DMS53 (cell line): ENCODE measurements around the gene CALHM2.

ENCODE experiments used
- DNase-seq: peaks from one replicate; lab custom pipeline; 2025; lab: John Stamatoyannopoulos, UW

CALHM2 gene

DNA sequence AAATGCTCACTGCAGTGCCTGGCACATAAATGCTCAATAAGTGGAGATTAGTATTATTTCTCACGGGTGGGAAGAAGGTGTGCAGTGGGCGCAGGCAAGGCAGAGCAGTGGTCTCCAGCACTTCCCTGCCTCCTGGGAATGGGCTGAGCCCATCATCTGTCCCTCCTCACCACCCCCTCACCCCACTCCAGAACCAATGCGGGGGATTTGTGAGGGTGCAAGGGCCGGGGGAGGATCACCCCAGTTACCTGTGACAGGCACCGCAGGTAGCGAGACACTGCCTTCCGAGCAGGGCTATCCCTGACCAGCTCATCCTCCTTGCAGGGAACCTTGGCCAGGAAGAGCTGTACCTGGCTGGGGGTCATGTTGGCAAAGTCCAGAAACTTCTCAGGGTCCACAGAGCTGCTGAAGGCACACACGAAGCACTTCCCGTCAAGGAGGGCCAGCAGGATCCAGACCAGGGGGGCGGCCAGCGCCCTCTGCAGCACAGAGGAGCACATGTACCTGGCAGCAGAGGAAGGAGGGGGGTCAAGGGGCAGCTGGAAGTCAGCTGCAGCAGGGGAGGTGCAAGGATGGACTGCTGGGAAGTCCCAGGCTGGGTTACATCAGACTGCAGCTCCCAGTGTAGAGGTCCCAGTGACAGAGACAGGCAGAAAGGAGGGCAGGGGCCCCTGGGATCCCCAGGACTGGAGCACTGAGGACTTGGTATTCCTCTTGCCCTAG is 24.0 kb upstream of the CALHM2 start:
- DNase-seq = peak; percentile 59

DNA sequence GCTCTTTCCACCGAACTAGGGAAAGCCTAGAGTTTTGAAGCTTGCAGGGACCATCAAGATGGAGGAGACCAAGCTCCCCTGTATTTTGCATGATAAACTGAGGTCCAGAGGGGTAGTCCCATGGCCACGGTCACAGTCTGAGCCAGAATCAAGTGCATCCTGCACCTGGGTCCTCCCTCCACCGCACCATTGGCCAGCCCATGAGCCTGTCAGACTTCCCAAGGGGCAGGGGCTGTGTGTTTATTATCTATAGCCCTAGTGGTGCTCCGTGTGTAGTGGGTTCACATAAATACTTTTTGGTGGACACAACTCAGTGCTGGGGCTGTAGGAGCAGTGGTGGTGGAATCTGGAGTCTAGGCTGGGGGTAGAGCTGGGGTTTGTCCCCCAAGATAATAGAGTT is 23.3 kb upstream of the CALHM2 start:
- no peak for DNase-seq

DNA sequence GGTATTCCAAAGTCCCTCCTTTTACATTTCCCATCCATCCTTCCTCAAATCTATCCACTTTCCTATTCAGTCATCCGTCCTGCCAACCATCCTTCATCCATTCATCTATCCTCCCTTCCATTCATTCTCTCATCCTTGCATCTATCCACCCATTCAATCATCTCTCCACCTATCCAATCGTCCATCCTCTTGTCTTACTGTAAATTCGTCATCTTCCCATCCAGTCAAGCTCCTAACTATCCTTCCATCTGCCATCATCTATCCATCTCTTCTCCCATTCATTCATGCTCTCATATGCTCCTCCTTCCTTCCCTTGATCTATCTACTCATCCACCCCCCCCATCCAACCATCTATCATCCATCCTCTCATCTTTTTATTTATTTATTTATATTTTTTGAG is 21.9 kb upstream of the CALHM2 start:
- DNase-seq = no peak

DNA sequence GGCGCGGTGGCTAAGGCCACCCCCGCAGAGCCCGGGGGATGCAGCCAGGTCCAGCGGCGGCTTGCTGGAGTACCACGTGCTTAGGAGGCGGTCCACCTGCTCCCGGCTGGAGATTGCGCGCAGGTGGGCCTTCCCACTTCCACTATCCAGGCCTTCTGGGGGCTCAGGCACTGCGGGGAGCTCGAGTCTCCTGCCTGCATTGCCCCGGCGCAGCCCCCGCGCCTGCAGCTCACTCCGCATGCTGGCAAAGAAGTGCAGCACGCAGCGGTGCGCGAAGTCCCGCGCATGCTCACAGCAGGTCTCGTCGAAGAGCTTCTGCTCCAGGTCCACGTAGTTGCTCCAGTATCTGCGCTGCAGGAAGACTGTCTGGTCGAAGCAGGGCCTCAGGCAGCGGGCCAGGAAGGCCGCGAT is 21.1 kb upstream of the CALHM2 start:
- DNase-seq = peak; percentile 92

DNA sequence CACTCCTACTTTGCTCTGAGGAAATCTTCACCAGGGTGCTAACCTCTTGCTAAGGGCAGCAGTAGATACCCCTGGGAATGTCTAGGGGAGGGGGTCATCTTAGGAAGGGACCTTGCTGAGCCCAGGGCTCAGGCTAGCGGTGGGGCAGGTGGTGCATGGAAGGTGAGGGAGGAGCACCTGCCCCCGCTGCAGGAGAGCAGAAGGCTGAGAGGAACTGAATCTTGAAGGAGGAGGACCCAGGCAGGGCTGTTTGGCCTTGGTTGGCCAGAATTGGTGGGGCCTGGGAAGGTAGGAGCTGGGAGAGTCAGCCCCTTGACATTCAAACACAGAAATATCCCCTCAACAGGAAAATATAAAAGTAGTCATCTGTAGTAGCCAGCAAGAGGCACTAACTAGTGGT is 19.8 kb upstream of the CALHM2 start:
- no peak for DNase-seq

DNA sequence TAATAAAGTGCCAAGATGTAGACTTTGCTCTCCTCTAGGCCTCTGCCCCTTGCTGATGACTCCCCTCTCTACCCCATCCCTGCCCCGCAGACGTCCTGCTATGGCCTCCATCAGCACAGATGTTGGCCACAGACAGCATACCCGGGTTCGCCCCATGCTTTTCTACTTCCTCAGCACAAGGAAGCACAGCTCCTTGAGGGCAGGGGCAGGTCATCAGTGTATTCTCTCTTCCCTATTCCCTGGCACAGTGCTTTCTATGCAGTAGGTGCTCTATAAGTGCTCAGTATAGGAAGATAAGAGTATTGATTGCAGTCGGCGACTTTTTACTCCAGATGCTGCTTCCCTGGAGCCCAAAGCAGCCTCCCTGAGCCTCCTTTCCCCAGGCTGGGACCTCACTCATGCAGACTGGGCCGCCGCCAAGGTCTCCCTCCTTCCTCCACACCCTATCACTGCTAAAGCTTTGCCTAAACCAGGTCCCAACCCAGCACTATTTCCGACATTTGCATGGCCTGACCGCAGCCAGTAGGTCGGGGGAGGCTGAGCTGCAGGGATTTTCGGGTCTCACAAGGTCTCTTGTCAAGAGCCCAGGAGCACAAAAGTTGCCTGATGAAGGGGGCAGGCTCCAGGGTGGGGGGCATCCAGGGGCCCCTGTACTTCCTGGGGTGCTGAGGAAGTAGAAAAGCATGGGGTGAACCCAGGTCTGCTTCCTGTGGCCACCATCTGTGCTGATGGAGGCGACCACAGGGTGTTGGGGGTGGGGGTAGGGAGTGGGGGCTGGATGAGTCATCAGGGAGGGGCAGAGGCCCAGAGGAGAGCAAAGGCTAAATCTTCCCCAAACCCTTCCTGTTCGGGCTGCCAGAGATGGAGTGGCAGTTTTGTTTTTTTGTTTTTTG is 18.8 kb upstream of the CALHM2 start:
- no peak for DNase-seq

DNA sequence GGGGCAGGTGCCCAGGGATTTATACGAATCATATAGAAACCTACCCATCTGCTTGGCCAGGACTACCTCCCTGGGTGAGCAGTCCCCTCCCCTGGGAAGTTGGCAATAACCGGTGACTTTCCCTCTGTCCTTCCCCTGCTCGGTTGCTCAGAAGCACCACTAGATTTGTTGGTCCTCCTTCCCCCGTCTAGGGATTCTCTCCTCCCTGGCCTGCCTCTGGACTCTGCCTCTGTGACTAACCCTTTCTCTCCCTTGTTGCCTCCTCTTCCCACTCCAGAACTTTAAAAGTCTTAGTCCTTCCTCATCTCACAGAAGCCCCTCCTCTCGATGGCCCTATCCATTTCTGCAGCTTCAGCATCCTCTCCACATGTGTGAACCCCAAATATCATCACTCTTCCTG is 17.0 kb upstream of the CALHM2 start:
- no peak for DNase-seq

DNA sequence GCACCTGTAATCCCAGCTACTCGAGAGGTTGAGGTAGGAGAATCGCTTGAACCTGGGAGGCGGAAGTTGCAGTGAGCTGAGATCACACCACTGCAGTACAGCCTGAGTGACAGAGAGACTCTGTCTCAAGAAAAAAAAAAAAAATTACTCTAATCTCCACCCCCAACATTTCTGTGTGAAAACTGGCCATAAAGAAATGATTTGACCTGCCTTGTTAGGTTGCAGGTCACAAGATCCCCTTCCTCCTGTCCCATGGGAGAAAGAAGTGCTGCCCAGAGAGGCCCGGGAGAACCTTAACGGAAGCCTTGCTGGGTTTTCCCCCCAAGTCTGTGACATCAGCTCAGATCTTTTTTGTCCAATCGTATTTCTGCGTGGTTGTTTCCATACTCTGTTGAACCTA is 15.2 kb upstream of the CALHM2 start:
- no peak for DNase-seq

DNA sequence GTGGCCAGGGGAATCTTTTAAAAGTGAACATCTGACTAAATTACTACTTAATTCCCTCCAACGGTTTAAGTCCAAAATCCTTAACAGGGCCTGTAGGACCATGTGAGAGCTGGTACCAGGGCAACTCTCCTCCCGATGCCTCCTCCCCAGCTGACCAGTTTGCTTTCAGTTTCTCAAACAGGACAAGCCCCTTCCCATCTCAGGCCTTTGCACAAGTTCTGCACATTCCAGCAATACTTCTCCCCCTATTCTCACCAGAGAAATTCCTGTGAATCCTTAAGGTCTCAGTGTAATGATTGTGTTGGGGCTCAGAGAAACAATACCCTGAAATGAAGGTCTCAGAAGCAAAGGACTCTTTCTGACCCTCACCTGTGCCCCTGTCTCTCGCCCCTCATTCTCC is 14.6 kb upstream of the CALHM2 start:
- DNase-seq = no peak

DNA sequence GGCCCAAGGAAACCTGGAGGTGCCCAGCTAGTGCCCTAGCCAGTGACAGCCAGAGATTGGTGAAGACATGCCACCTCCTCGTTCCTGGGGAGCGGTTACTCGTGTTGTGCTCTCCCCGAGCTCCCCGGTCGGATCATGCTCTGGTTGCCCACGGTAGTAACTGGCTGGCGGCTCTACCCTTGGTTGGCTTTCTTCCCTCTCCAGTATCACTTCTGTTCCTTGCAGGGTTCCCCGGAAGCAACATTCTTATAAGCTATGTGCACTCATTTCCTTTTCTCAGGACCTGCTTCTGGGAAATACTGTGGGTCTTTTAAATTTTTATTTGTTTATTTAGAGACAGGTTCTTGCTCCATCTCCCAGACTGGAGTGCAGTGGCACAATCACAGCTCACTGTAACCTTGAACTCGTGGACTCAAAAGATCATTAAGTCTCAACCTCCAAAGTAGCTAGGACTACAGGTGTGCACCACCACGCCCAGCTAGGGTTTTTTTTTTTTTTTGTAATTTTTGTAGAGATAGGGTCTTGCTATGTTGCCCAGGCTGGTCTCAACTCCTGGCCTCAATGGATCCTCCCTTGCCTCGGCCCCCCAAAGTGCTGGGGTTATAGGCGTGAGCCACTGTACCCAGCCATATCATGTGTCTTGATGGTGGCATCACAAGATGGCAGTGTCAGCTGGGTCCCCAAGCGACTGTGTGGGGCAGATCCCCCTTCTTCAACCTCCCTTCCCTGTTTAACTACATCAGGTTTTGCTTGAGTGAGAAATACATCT is 13.4 kb upstream of the CALHM2 start:
- DNase-seq = no peak

DNA sequence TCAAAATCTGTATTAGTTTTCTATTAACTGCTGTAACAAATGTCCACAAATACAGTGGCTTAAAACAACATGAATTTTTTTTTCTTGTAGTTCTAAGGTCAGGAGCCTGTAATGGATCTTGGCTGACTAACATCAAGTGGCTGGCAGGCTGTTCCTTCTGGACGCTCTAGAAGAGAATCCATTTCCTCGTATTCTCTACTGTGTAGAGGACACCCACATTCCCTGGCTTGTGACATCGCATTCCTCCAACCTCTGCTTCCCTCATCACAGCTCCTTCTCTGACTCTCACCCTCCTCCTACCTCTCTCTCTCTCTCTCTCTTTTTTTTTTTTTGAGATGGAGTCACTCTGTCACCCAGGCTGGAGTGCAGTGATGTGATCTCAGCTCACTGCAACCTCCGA is 11.3 kb upstream of the CALHM2 start:
- no peak for DNase-seq

DNA sequence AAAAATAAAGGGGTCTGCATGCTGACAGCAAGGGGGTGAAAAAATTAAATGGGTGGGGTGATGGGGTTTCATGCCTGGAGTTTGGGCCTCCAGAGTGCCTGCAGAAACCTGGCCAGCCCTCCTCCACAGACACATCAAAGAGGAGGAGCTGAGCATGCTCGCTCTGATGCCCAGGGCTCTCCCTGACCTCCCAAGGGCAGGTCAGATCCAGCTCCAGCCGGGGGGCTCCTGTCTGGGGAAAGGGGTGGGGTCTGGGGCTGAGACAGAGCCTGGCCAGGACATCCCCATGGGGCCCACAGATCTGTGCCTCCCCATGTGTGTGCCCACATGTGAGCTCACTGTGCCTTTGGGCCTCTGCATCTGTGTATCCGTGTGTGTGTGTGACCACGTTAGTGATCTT is 7.4 kb upstream of the CALHM2 start:
- DNase-seq = no peak

DNA sequence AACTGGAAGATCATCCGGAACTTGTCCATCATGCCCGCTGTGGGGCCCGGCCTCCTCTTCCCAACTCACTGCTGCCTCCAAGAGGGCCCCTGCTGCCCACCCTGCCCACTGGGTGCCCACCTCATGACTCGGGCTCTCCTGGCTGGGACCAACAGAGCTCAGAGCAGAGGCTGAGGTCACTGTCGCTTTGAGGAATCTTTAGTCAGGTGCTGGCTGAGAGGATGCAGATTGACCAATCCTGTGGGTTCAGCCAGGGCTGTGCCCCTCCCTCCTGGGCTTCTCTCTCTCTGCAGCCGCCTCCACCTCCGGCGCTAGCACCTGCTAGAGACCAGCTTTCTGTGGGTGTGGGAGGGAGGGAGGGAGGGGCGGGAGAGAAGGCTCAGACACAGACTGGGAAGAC is 6.5 kb upstream of the CALHM2 start, which contains the start of gene CALHM1:
Gene CALHM1, minus strand, starts transcription at position 181 of the 400 bp plus-strand sequence. Its CDS starts 149 bp downstream, at position 32.
- peak; percentile 95 for DNase-seq

DNA sequence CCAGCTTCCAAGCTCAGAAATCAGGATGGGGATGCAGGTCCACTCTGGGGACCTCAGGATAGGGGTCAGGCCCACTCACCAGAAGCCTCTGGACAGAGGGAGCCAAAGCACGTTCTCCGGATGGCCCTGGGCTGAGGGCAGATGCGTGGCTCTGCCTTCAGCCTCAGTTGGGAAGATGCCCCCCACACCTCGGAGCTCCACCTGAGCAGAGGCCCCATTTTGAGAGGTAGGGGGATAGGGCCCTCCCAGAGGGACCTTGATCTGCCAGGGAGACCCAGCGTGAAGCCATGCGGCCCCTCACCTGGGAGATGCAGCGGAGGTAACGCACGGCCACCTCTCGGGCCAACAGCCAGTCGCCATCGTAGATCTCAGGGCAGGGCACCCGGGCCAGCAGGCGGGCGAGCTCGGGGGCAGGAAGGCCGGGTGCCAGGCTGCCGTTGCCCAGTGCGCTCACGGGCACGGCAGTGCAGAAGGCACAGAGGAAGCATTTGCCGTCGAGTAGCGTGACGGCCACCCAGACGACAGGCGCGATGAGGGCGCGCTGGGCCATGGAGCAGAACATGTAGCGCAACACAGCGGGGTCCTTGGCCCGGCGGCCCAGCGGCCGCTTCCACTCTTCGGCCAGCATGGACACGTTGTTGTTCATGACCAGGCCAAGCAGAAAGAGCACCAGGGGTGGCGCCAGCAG is 5.9 kb upstream of the CALHM2 start:
- DNase-seq = no peak

DNA sequence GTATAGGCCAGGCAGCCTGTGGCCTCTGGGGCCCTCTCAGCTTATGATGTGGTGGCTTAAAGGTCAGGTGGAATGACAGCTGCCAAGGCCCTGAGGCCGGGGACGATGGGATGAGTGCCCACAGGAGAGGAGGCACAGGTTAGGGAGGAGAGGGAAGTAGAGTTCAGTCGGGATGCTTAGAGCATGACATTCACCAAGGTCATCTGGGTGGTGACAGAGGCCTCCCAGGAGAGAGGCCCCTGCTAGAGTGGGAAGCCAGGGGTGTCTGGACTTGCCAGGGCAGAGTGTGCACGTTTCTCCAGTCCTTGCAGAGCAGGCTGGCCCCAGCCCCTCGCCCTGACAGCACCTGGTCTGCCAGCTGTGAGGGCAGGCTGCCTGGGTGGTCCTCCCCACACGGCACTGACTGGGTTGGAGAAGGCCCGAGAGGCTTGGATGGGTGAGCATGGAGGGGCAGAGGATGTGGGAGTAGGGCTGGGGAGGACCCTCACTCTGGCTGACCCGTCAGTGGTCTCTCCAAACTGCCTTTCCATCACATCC is 5.1 kb upstream of the CALHM2 start:
- no peak for DNase-seq

DNA sequence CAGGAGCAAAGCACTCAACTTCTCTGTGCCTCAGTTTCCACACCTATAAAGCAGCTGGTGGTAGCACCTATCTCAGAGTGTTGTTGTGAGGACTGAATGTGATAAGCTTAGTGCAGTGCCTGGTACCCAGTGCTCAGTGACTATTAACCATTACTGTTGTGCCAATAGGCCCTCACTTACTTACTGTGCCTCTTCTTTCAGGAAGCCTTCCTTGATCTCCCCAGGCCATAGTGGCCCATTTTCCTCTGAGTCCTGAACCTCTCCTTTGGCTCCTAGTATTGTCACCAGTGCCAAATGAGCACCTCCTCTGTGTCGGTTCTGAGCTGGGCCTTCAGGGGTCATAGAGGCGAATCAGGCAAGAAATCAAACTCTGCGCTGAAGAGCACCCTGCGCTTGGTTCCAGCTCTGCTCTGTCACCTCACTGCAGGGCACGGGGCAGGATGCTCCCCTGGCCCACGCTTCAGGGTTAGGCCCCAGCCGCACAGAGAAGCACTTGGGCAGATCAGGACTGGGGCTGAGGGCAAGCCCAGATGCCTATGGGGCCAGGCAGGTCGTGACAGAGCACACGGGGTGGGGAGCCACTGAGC is 4.0 kb upstream of the CALHM2 start:
- no peak for DNase-seq

DNA sequence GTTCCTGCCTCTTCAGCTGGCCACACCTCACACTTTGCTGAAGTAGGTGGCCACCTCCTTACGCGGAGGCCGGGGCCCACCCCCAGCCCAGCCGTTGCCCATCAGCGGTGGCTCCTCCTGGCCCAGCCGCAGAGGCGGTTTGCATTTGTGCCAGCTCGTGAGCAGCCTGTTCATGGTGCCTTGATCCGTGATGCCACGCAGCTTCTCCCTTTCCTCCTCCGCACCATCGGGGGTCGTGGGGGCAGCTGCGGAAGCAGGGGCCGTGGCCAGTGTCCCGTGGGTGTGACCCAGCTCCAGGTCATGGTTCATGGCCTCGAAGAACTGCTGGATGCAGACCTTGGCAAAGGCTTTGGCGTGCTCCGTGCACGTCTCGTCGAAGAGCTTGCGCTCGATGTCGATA is 3.1 kb upstream of the CALHM2 start:
- no peak for DNase-seq

DNA sequence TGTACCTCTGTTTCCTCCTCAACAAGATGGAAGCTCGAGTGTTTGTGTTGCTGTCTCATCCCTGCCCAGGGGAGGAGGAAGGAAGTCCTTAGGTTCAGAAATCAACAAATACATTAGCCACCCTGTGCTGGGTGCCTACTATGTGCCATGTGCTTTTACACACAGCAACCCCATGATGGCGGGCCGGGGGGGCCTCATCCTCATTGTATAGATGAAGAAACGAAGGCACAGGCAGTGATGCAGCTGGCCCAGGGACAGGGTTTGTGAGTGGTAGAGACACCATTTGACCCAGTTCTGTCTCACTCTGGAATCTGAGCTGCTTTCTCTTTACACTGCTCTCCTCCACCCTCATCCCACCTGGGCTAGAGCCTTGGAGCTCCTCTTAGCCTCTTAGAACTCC is 1.9 kb upstream of the CALHM2 start:
- DNase-seq = peak; percentile 31

DNA sequence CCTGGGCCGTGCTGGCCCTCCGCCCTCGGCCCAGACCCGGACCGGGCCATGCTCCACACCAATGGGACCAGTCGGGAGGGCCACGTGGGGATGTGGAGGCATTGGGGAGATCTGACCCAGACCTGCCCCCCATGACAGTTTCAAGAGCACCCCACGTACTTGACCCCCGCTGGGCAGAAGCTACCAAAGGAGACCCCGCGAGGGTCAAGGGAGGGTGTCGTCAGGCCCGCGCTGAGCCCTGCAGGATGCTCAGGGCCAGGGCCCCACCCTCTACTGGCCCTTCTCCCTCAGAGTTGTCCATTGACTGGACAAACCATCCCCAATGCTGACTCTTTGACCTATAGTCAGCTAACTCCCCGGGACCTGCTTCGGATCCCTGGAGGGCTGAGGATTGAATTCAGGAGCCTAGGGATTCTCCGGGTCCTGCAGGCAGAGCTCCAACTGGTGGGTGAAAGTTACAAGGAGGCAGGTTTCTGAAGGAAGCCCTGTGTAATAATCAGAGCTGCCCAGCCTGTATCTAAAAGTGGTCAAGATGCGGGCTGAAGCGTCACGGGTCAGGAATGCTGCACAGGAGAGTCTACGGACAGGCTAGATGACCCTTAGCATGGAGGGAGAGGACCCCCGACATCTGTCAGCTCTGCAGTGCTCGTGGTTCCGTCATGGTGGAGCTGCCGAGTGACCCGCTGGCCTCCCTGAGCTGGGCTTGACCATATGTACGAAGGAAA is 498 bp upstream of the CALHM2 start:
- DNase-seq = peak; percentile 48

DNA sequence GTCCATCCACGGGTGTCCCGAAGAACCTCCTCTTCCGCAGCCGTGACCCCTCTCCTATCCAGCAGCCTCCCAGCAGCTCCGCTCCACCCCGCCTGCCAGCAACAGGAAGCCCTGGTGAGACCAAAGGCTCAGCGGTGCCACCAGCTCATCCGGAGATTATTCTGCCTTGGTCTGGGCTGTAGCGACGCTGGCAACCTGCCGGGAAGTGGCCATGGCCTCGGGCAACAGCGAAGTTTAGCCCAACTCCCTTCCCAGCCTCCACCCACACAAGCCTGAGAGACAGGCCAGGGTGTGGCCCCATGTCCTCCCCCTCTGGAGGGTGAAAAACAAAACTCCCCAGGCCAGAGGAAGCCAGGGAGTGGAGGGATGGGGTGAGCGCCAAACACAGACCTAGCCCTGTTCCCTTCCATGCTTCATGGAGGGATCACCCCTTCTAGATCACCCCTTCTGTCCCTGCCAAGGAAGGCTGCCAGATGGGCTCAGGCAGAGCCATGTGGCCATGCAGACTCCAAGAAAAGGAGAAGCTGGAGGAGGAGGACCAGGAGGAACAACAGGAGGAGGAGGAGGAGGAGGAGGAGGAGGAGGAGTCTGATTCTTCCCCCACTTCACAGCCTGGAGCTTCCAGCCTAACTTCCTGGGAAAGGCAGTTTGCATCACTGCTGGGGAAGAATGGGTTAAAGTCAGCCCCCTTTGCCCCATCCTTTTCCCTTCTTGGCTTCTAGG is 918 bp downstream of the CALHM2 start:
- peak; percentile 60 for DNase-seq
